BJ (cell line): ENCODE measurements around the gene TLCD3B. TPM values are rescaled to one million over a fixed set of nuclear protein-coding genes. Genes with fewer than 3 reads are reported as not detected.
"Not testable (repeated sequence)": the region's sequence is repeated elsewhere in the genome, so short reads cannot be mapped to it uniquely, and the experiment has no call there.

Experiments used
- CTCF ChIA-PET: fragments of 350-600 bp; formaldehyde crosslinking; extraction: SDS; loops from one replicate; lab custom pipeline; 2021; ENCODE audit warnings: antibody characterized with exemption, inconsistent platforms; lab: Yijun Ruan, JAX
- POLR2A ChIA-PET: fragments of 300-600 bp; sonication (Branson Sonifier 250); formaldehyde crosslinking; extraction: SDS; loops from one replicate; lab custom pipeline; 2021; ENCODE audit warnings: antibody characterized with exemption; lab: Charles Lee
- DNase-seq: peaks from one replicate; pipeline ENCODE4 v3.0.0-alpha.2; 2011; ENCODE audit warnings: low read depth
- H3K27me3 ChIP-seq: 2 replicates; pipeline ENCODE4 v1.6.0; 2011; ENCODE audit warnings: low read length; ENCODE audit not compliant: control insufficient read depth, insufficient read depth
- H3K36me3 ChIP-seq: 2 replicates; pipeline ENCODE4 v1.5.1; 2011; ENCODE audit warnings: low read length; ENCODE audit not compliant: control insufficient read depth, insufficient read depth
- H3K4me3 ChIP-seq: 2 replicates; pipeline ENCODE4 v1.5.1; 2011; ENCODE audit warnings: low read depth, mild to moderate bottlenecking, control low read depth, low read length
- CTCF ChIP-seq: IDR thresholded peaks from 2 replicates; pipeline ENCODE4 v1.5.1; 2011; ENCODE audit warnings: low read depth, mild to moderate bottlenecking, control low read depth, inconsistent platforms, low read length, moderate library complexity; ENCODE audit not compliant: insufficient read depth
- polyA plus RNA-seq: library from polyadenylated mRNA; depleted of rRNA; stranded (reverse); fragments of >200 nt; gene quantifications from 2 replicates; pipeline ENCODE4 v1.2.3, GENCODE V29; 2011

TLCD3B gene
- polyA plus RNA-seq, 1 experiment: 0.13 TPM

DNA sequence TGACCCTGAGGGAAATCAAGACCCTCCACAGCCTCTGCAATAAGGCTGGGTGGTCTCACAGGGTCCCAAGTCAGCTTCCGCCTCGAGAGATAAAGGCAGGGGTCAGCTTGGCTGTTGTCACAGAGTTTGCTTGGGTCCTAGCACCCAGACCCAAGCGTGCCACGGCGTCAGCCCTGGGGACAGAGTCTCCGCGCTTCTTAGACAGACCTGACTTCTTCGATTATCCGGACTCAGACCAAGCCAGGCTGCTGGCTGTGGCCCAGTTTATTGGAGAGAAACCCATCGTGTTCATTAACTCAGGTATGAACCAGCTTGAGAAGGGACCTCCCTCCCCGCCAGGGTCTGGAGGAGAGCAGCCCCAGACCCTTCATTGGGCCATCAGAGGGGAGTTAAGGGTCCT is 7.5 kb downstream of the TLCD3B start:
- DNase-seq: no peak
- TF ChIP-seq CTCF: no peak
- Histone ChIP-seq H3K4me3 (no peak overlapping the region), H3K36me3 (no peaks in the 10 kb centered on the region), H3K27me3 (peaks cover 15% of the 10 kb centered on the region)
- POLR2A ChIA-PET: no interaction called here
- CTCF ChIA-PET: interaction anchor here (1.4 to 1.5 kb wide), 2 partner anchors 8 to 18 kb away, joined by 4 to 11 read pairs; partner anchors contain the start of gene TLCD3B

GRCh38 chr16:30022887-30023286 is 8.2 kb downstream of the TLCD3B start, which contains the start of gene C16orf92:
Gene C16orf92, plus strand, starts transcription at chr16:30023198. Its CDS starts 143 bp downstream, at chr16:30023341.
- CTCF ChIA-PET: interaction anchor here (0.9 to 1.6 kb wide), 9 partner anchors 9 to 326 kb away, joined by 3 to 11 read pairs (median 3); partner anchors contain the start of gene TLCD3B
- Histone ChIP-seq H3K36me3 (no peaks in the 10 kb centered on the region), H3K4me3 (no peak within 1 kb of the TSS), H3K27me3 (peaks cover 8% of the 10 kb centered on the region)
- TF ChIP-seq CTCF: no peak
- POLR2A ChIA-PET: no interaction called here
- no peak for DNase-seq

- CTCF ChIA-PET: interaction anchor here (1.2 to 1.8 kb wide), 2 partner anchors 13 to 14 kb away, joined by 3 to 6 read pairs; no protein-coding TSS in a partner anchor
- peaks cover 2% of the 10 kb centered on the region; the same call in 1 of the 2 replicates for H3K27me3 ChIP-seq
- no peak for TF ChIP-seq CTCF
- H3K4me3 ChIP-seq: no peak overlapping the region
- DNase-seq: no peak
- H3K36me3 ChIP-seq: no peaks in the 10 kb centered on the region
- POLR2A ChIA-PET: no interaction called here
These were observed 12.3 kb downstream of the TLCD3B start for GRCh38 chr16:30018731-30019158.

DNA sequence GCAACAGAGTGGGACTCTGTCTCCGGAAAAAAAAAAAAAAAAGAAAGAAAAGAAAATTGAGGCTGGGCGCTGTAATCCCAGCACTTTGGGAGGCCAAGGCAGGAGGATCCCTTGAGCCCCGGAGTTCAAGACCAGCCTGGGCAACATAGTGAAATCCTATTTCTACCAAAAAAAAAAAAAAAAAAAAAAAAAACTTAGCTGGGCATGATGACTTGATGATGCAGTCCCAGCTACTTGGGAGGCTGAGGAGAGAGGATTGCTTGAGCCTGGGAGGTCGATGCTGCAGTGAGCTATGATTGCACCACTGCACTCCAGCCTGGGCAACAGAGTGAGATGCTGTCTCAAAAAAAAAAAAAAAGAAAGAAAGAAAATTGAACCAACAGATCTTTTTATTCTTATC is 13.1 kb downstream of the TLCD3B start:
- H3K27me3 ChIP-seq, DNase-seq, H3K4me3 ChIP-seq, POLR2A ChIA-PET, H3K36me3 ChIP-seq: not testable (repeated sequence)
- CTCF ChIA-PET: interaction anchor here (0.9 to 1.8 kb wide), 4 partner anchors 10 to 156 kb away, joined by 3 to 6 read pairs (median 4); no protein-coding TSS in a partner anchor

DNA sequence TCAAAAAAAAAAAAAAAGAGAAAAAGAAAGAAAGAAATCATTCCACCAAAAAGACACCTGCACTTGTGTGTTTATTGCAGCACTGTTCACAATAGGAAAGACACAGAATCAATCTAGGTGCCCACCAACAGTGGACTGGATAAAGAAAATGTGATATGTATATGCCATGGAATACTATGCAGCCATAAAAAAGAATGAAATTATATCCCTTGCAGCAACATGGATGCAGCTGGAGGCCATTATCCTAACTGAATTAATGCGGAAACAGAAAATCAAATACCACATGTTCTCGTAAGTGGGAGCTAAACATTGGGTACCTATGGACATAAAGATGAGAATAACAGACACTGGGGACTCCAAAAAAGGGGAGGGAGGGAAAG is 13.8 kb downstream of the TLCD3B start:
- no peak for TF ChIP-seq CTCF
- CTCF ChIA-PET: interaction anchor here (0.9 to 1.7 kb wide), 3 partner anchors 11 to 155 kb away, joined by 3 to 4 read pairs (median 4); no protein-coding TSS in a partner anchor

More for the DNA sequence above, 13.8 kb downstream of the TLCD3B start:
- no peak for DNase-seq
- no peaks in the 10 kb centered on the region for H3K36me3 ChIP-seq
- POLR2A ChIA-PET: no interaction called here
- H3K4me3 ChIP-seq: no peak overlapping the region
- H3K27me3 ChIP-seq: no peaks in the 10 kb centered on the region
